H54 (cell line): ENCODE measurements around the gene GJB1.
"Not testable (repeated sequence)": the region's sequence is repeated elsewhere in the genome, so short reads cannot be mapped to it uniquely, and the experiment has no call there.

ENCODE experiments used
- DNase-seq: peaks from one replicate; pipeline ENCODE4 v3.0.0; 2011; ENCODE audit warnings: low spot score, mixed read lengths; ENCODE audit not compliant: insufficient read length
- FAIRE-seq: peaks from 3 replicates; lab custom pipeline; 2011; peaks lifted over from hg19 to GRCh38; lab: Jason Lieb, UNC
- POLR2A ChIP-seq: IDR thresholded peaks from 2 replicates; pipeline ENCODE4 v1.6.1; 2011; ENCODE audit warnings: low read depth, mild to moderate bottlenecking, low read length

The GJB1 gene

DNA sequence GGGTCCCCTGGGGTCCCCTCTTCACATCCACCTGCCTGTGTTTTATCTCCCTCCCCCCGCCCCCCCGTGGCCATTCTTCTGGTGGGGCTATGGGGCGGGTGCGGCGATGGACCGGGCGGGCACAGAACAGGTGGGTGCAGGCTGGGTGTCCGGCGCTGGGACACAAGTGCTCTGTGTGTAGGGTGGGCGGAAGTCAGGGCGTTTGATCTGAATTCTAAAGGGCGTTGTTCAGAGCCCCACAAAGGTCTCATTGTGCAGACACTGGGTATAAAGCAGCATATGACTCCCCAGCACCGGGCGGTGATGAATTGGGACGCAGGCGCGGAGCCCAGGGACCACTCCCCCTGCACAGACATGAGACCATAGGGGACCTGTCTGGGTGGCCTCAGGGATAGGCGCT, at the start of gene GJB1:
Gene GJB1, plus strand, starts transcription at position 296 of the 400 bp plus-strand sequence. CDS start 484 bp downstream, outside the sequence.
- DNase-seq (no peak), FAIRE-seq (no peak)
- TF ChIP-seq POLR2A = no peak

DNA sequence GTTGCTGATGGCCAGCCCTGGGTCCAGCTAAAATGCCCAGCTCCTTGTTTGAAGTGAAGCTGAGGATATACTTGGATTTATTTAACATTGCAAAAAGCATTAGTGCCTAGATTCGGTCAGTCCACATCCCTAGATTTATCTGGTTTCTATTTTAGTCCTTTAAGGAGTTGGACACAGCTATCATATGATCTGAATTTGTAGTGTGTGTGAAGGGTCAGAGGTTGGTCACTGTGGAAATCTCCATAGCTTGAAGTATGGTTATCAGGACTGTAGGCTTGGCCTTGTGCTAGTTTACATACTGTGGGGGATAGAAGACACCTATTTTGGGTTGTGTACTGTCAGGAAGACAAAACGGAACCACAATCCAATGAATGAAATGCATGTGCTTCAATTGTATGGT, 49.6 kb upstream of the GJB1 start:
- no peak for DNase-seq
- no peak for TF ChIP-seq POLR2A
- no peak for FAIRE-seq

DNA sequence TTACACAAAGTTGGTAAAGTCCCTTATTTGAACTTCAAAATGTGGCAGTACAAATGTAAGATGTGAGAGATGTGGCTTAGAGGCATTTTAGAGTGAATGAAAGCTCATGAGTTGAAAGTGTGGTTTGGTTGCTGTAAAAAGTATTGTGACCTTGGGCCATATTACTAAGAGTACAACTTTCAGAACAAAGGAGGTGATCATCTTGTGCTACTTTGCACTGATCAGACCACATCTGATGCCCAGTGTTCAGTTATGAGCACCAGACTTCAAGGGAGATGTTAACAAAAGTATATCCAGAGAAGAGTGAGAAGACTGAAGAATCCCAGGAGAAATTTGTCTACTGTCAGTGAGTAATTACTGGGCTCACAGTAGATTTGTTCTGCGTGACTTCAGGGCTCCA, 48.2 kb upstream of the GJB1 start:
- no peak for DNase-seq
- no peak for FAIRE-seq
- TF ChIP-seq POLR2A = no peak

DNA sequence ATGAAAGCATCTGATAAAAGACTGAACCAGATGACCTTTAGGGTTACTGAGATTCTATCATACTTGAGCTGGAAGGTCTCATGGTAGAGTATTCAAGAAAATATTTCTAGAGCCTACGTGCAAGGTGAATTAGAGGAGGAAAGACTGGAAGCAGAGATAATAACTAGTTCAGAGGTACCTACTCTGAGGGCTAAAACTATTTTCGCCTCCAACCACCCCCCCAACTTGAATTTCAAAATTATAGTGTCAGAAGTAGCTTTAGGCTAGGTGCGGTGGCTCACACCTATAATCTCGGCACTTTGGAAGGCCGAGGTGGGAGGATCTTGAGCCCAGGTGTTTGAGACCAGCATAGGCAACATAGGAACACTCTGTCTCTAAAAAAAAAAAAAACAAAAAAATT, 47.5 kb upstream of the GJB1 start:
- FAIRE-seq (no peak), DNase-seq (no peak)
- TF ChIP-seq POLR2A = no peak

DNA sequence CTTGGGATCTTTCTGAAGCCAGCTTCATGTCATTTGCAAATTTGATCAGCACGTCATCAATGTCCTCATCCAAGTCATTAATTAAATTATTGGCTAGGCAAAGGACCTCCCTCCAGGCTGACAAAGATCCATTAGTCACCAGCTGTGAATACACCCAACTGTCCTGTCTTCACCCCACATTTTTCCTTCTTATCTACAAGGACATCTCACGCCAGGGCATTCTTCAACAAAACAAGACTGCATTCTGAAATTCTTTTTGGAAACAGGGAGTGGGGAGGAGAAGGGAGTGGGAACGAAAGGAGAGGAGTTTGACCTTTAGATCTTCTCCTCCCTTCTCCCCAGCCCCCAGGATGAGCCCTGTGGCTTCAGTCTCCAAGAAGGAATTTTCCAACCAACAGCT, 45.7 kb upstream of the GJB1 start:
- DNase-seq = no peak
- FAIRE-seq = no peak
- no peak for TF ChIP-seq POLR2A

DNA sequence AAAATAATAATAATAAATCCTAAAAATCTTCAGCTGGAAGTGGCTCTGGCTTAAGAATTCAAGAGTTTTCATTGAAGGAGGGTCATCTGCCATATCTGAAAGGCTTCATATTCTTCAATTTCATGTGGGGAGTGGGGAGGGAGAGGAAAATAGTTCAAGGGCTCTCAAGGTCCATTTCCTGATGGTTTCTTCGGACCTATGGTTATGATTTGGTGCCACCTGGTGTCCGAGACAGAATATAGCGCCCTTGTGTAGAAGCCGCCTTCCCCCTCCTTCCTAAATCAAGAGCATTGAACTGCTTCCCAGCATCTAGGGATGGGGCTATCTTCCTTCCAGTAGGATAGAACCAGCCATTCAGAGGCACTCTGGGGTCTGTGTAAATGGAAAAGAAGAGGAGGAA, 44.1 kb upstream of the GJB1 start:
- DNase-seq (peak; percentile 45), FAIRE-seq (peak; percentile 93)
- no peak for TF ChIP-seq POLR2A

DNA sequence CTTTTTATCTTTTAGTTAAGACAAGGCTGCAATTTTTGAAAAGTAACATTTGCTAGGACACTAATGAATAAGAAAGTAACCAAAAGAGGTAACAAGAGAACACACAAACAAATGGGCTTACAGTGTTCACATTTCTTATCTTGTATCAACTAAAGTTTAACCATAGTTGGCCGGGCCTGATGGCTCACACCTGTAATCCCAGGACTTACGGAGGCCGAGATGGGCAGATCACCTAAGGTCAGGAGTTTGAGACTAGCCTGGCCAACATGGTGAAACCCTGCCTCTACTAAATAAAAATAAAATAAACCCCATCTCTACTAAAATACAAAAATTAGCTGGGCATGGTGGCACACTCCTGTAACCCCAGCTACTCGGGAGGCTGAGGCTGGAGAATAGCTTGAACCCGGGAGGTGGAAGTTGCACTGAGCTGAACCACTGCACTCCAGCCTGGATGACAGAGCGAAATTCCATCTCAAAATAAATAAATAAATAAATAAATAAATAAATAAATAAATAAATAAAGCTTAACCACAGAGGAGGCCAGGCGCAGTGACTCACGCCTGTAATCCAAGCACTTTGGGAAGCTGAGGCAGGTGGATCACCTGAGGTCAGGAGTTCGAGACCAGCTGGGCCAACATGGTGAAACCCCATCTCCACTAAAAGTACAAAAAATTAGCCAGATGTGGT, 42.3 kb upstream of the GJB1 start:
- not testable (repeated sequence) for DNase-seq, FAIRE-seq

DNA sequence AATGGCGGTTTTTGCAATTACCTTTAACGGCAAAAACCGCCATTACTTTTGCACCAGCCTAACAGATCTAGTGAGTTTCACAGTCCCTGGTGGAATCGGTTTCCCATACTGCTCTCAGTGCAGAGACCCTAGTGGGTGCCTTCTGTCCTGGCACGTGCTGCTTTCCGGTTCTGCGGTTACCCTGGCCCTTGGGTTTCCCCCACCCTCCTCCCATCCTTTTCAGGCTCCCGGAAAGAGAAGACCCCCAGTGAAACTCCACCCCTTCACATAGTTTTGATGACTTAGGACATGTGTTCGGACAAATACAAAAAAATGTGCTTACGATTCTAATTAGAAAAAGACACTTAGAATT, 41.5 kb upstream of the GJB1 start:
- FAIRE-seq = no peak
- DNase-seq = no peak
- no peak for TF ChIP-seq POLR2A

DNA sequence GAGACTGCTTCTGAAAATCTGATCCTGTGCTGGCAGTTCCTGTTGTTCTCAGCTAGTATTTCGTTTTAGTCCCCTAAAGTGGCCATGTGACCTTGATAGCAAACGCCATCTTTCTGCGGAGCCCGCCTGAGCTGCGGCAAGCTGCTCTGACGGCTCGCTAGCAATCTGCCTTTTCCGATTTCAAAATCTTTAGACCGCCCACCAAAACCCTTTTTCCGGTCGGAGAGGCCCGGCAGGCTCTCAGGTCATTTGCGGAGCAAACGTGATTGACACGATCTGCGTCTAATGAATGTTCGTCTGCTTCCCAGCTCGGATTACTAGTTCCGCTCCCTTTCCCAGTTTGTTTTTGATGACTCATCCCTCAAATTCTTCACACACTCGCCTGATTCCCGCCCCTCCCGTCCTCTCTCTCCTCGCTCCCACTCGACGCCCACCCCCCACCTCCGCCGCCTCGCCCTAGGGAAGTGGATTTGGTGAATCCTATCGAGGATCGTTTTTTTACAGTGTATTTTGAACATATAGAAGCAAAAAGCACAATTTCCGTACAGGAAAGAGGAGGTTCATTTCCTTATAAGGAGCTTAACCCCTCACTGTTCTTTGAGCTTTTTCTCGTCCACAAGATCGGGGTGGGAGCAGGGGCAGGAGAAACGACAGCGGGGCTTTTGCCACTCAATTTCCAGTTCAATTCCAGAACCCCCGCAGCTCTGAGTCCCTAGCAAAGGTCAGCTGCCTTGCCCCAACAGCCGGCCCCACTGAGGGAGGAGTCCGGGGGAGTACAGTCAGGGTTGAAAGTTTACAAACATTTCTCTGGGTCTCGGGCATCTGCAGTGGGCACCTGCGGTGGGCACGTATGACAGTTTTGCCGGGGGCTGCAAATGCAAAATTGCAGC, 40.9 kb upstream of the GJB1 start:
- DNase-seq (peak; percentile 65), FAIRE-seq (peak; percentile 92)
- peak; percentile 68 for TF ChIP-seq POLR2A

DNA sequence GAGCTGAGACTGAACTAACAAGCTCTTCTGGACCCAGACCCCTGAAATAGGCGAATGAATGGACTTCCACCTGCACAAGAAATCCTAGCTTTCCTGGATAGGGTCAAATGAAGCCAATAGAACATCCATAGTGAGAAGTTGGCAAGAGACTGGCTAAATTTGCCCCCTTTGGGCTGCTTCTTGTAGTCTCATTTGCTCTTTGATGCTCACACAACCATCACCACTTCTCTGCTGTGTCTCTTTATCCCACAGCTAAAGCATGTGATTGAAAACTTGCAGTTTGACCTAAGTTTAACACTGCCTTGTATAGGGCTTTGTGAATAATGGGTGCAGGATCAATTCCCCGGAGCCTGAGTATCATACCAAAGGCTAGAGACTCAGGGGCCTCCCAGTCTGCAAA, 40.2 kb upstream of the GJB1 start:
- no peak for TF ChIP-seq POLR2A
- FAIRE-seq (no peak), DNase-seq (no peak)

DNA sequence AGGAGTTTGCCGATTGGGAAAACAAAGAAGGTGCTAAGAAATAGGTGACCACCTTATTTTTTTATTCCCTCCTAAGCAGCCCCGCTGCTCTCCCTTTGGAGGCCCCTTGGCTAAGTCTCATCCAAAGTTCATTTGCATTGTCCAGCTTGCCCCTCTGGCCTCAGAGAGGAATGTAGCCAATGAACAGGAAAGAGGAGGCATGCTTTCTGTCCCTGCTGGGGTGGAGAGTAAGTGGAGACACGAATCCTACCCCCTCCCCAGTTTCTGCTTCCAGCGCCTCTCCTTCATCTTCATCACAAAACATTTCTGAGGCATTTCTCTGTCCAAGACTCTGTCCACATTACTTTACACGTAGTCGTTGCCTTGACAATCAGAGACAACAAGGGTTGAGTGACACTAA, 39.7 kb upstream of the GJB1 start:
- DNase-seq (no peak), FAIRE-seq (no peak)
- TF ChIP-seq POLR2A = no peak

DNA sequence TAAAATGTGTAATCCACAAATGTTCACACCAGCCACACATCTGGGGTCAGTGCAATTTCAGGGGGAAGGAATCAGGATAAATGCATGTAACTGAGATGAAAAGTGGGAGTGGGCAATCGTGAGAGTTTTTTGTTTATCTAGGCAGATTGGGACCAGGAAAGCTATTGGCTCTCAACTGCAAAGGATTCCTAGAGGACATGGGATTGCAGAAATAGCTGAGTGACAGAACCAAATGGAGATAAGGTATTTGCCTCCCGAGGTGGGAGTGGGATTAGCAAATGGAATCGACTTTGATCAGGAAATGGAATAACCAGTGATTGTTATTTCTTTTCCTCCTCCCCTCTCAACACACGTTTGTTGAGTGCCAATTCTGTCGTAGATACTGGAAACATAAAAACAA, 38.9 kb upstream of the GJB1 start:
- no peak for TF ChIP-seq POLR2A
- FAIRE-seq (no peak), DNase-seq (no peak)

DNA sequence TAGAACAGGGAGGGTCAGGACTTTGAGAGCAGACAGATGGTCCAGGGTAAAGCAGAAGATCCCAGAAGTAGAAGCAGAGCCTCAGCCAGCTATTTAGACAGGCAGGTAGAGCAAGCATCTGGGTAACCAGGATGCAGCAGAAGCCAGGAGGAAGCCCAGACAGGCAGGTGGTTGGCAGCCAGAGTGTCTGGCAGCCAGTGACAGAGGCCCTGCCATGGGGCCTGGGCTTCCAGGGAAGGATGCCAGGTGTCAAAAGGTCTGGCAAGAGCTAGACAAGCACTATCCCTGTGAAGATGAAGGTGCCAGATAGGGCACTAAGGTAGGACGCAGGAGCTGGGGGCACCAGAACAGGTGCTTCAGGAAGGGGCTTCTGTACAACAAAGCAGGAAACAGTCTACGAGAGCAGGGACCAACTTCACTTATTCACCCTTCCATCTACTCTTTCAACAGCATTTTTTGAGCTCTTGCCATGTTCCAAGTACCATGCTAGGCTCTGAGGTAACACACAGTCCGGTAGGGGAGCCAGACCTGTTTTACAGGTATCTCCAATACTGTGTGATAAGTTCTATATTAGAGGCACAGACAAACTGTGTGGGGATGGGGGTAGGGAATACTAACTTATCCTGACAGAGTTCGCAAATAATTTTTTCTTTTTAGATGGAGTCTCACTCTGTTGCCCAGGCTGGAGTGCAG, 38.1 kb upstream of the GJB1 start:
- no peak for TF ChIP-seq POLR2A
- no peak for FAIRE-seq
- no peak for DNase-seq

DNA sequence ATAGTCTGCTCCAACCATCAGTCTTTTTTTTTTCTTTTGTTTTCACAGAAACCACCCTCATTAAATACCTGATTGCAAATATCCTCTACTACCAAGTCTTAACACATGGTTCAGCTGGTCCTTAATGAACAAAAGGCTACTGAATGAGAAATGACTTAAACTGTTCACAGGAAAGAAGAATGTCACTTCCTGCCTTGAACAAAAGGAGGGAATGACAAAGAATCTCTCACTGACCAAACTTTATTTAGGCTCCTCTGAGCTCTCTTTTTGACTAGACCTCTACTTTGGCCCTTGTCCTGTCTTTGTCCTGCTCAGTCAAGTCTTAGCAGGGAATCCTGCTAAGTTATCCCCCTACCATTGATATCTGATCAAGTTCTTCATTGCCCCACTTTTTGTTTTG, 31.8 kb upstream of the GJB1 start:
- no peak for DNase-seq
- FAIRE-seq = no peak

More for the DNA sequence above, 31.8 kb upstream of the GJB1 start:
- TF ChIP-seq POLR2A = no peak
